D341Med (cell line): ENCODE data around the gene LMF1.
"Not testable (repeated sequence)": the region's sequence is repeated elsewhere in the genome, so short reads cannot be mapped to it uniquely, and the experiment has no call there.

ENCODE experiments used
- DNase-seq: peaks from one replicate; pipeline ENCODE4 v3.0.0; 2012; ENCODE audit warnings: low spot score

The LMF1 gene

DNA sequence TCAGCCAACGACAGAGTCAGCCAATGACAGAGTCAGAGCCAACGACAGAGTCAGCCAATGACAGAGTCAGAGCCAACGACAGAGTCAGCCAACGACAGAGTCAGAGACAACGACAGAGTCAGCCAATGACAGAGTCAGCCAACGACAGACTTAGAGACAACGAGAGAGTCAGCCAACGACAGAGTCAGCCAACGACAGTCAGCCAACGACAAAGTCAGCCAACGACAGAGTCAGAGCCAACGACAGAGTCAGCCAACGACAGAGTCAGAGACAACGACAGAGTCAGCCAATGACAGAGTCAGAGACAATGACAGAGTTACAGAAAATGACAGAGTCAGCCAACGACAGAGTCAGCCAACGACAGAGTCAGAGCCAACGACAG lies 22.9 kb downstream of the LMF1 start:
- DNase-seq: not testable (repeated sequence)

DNA sequence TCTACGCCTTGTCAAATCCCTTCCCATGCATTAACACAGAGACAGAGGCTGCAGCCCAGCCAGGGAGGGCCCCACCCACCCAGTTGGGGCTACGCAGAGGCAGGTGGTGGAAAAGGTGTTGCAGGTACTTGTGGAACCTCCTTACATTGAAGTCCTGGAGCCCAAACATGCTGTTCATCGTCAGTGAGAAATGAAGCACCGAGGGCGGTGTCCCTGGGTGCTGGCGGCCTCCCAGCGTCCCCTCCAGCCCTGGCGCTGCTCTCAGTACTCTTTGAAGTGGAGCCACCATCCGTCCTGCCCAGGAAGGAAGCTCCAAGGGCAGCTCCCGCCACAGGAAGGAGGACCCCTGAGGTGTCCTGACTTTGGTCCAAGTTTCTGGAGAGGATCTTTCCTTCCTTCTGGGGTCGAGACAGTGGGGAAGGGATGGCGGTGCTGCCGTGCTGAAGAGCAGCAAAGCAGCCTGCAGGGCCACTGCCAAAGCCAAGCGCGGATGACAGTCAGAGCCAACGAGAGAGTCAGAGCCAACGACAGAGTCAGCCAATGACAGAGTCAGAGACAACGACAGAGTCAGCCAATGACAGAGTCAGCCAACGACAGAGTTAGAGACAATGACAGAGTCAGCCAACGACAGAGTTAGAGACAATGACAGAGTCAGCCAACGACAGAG lies 23.4 kb downstream of the LMF1 start:
- no peak for DNase-seq

GRCh38 chr16:946048-946395 lies 24.8 kb downstream of the LMF1 start:
- DNase-seq: no peak

DNA sequence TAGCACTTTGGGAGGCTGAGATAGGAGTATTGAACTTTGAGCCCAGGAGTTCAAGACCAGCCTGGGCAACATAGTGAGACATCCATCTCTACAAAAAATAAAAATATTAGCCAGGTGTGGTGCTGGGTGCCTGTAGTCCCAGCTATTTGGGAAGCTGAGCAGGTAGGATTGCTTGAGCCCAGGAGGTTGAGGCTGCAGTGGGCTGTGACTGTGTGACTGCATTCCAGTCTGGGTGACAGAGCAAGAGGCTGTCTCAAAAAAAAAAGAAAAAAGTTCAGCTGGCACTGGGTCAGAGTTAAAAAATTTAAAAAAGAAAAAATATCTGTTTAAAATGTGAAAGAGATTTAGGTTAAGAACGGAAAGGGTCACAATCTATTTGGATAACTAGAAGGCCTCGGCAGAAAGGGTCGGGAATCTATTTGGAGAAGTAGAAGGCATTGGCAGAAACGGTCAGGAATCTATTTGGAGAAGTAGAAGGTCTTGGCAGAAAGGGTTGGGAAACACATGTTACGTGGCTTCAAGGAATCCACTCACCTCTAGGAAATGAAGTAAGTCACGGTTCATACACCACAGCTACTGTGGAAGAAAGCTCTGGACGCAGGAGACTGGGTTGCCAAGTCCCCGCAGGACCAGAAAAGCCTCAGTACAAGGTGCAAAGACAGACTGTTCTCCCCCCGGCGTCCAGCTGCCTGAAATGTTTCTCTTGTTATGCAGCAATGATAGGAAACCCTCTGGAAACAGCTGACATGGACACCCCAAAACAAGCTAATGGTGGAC lies 25.3 kb downstream of the LMF1 start:
- DNase-seq: no peak

GRCh38 chr16:943971-944370 lies 26.8 kb downstream of the LMF1 start:
- DNase-seq: no peak

DNA sequence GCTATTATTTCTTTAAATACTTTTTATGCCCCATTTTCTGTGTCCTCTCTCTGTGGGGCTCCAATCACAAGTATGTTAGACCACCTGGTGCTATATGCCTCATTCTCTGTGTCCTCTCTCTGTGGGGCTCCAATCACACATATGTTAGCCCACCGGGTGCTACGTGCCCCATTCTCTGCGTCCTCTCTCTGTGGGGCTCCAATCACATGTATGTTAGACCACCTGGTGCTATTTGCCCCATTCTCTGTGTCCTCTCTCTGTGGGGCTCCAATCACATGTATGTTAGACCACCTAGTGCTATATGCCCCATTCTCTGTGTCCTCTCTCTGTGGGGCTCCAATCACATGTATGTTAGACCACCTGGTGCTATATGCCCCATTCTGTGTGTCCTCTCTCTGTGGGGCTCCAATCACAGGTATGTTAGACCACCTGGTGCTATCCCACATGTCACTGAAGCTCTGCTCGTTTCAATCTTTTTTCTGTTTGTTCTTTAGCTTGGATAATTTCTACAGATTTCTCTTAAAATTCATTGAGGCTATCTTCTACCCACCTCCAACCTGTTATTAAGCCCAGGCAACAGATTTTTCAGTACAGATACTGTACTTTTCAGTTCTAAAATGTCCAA lies 28.2 kb downstream of the LMF1 start:
- DNase-seq: no peak

DNA sequence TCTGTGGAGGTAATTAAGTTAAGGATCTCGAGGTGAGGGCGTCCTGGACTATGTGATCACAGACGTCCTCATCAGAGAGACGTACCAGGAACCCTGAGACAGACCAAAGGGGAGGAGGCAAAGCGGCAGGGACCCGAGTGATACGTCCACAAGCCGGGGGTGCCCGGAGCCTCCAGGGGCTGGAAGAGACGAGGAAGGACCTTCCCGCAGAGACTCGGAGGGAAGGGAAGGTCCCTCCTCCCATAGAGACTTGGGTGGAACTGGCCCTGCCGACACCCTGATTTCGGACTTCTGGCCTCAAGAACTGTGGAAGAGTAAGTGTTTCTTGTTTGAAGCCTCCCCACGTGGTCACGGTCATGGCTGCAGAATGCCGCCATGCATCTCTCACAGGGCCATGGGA lies 30.8 kb downstream of the LMF1 start:
- no peak for DNase-seq

DNA sequence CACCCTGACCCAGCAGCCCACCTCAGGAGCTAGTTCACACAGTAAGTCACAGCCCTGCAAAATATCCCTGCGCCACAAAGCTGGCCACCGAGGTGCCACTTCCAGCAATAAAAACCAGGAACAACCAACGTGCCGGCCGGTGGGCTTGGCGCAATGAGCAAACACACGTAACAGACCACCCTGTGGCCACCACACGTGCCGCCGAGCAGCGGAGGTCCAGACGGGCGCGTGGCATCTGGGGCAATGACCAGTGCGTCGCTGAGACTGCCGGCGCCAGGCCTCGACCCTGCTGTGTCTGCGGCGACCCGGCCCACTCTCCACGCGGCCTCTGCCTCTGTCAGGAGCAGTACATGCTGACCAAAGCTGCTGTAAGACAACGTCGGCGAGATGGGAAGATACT lies 31.5 kb downstream of the LMF1 start:
- DNase-seq: no peak

DNA sequence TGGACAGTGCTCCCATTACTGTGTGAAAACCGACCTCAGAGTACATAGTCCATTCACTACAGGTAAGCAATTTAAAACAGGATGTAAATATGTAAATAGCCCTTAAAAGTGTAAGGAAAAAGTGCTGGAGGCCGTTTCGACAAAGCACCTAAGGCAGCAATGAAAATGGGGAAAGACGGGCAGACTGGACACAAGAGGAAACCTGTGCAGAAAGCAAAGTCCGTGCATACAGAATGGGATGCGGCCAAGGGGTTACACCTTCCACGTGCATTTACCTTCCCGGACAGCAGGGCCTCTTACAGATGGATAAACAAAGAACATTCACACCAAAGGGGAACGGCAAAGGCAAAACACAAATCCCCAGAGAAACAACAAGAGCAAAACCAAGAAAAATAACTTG lies 32.0 kb downstream of the LMF1 start:
- DNase-seq: no peak

DNA sequence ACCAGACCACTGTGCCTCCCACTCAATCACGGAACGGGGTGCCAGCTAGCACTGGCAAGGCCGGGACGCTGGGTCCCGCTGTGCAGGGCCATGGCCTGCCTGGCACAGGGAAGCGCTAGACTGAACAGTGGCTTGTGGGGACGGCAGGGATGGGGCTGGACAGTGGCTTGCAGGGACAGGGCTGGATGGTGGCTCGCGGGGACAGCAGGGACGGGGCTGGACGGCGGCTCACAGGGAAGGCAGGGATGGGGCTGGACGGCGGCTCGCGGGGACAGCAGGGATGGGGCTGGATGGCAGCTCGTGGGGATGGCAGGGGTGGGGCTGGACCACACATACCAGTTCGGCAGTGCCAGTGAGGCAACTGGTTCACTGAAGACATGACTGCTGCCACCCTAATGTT lies 32.6 kb downstream of the LMF1 start:
- DNase-seq: no peak

- no peak for DNase-seq
Observed at GRCh38 chr16:937723-938122, 33.1 kb downstream of the LMF1 start.

DNA sequence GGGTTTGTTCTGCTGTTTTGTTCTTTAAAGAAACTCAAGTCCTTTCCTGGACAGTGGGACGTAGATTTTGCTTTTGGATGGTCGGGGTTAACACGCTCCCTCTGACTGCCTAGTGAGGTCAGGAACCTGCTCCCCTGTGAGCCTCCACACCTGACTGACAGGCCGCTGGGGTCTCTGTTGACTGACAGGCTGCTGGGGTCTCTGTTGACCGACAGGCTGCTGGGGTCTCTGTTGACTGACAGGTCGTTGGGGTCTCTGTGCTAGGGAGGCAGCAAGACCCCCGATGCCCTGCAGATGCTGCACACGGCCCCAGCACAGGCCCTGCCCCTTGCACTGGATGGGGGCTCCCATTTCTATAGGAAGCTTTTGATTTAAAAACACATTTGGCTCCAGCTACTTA lies 33.5 kb downstream of the LMF1 start:
- no peak for DNase-seq

DNA sequence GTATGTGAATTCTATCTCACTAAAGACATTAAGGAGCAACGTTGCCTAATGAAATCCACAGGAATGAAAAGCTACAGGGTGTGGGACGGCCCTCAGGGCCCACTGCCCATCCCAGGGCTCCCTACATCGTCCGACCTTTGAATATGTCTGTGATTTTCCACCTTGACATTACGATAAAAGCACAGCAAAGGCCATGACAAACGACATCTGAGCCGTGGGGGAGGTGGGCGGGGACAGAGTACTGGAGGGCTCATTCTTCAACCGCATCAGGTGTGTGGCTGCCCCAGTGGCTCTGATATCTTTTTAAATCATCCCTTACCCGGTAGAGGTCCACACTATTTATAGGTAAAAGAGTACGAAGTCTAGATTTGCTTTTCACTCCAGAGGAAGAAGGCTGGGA lies 35.1 kb downstream of the LMF1 start:
- no peak for DNase-seq

DNA sequence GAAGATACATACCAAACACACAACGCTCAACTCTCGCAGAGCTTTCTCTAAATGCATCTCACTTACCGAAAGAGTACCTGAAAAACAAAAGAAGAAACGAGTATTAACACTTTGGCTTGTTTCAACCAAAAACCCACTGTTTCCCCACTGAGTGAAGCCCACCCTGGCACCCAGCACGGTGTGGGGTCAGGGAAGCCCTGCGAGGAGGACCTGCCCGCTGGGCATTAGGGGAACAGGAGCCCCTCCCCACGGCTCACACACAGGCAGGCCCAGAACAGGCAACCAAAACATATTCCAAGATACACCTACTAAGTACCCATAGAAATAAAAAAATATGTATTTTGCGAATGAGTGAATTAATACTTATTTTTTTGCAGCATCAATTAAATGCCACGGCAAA lies 36.6 kb downstream of the LMF1 start:
- no peak for DNase-seq

DNA sequence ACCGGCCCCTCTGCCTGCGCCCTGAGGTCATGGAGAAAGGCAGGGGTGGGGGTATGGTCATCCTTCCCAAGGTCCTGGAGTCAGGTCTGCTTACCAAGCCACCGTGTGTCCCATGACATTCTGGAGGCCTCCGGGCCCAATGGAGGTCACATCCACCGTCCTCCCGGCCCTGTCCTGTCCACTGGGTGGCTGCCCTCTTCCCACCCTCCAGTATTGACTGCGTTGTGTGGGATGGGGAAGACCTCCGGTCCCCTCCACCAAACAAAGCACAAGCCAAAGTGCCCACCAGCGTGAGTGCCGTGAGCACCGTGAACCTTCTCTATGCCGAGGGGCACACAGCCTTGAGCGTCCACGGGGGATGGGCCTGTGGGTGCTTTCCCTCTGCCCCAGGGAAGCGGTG lies 37.2 kb downstream of the LMF1 start:
- no peak for DNase-seq

DNA sequence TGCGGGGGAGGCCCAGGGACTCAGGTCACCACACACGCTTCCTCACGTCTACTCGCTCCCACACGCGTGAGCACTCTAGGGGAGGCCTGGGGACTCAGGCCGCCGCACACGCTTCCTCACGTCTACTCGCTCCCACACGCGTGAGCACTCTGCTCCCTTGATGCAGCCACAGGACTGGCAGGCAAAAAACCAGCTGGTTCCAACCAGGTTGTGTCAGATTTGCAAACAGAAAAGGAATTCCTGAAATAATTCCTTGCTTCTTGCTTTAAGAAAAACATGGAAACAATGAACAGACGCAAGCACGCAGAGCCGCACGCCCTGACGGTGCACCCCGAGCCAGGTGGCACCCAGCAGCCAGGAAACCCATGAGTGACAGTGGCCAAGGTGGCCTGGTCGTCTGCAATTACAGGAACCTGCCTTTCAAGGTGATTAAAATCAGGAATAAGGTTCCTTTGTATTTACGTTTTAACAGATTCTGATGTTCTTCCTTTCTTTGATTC lies 37.9 kb downstream of the LMF1 start:
- no peak for DNase-seq

DNA sequence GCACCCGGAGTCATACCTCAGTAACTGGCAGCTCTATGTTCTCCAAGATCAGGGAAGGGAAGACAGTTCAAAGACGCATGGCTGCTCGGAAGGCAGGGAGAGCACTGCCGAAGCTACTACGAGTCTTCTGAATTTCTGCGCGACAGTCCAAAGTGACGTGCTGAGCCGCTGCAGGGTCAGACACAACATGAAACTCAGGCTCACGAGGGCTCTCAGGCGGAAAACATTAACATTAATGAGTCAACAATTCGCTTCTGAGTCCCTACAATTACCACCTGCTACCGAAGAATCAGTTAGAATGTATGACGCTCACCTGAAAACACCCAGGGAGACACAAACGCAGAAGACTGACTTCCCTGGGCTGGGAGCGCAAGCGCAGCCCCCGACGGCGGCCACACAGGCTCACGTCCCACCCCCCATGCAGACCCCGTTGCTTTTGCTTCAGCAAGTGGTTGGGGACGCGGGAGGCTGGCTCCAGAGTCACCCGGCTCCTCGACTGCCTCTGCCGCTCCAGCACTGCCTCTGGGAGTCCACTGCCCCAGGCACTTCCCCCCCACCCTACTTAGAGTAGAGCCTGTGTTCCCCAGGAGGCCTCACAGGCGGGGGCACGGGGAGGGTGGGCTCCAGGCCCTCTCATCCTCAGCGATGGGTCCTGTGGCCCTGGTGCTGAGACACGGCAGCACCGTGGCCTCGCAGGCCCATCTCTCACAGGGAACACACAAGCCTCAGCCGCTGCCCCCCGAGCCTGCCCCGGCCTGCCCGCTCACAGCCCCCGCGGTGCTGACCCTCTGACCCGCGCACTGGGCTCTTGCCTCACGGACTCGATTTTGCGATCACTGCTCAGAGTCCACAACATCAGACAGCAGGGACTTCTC lies 38.9 kb downstream of the LMF1 start:
- no peak for DNase-seq

- no peak for DNase-seq
Observed at GRCh38 chr16:931171-931570, 39.6 kb downstream of the LMF1 start.

DNA sequence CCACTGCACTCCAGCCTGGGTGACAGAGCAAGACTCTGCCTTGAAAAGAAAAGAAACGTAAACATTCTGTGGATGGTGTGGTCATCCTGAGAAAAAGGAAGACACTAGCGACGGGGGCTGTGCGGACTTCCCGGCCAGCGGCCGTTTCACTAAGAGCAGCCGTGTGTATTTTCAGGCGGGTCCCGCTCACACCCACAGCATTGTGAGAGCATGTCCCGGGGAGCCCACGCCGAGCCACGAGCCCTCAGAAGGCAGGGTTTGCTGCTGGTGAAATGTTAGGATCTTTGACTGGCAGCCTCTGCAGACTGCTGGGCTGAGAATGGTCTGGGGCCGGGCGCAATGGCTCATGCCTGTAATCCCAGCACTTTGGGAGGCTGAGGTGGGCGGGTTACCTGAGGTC lies 40.3 kb downstream of the LMF1 start:
- no peak for DNase-seq

DNA sequence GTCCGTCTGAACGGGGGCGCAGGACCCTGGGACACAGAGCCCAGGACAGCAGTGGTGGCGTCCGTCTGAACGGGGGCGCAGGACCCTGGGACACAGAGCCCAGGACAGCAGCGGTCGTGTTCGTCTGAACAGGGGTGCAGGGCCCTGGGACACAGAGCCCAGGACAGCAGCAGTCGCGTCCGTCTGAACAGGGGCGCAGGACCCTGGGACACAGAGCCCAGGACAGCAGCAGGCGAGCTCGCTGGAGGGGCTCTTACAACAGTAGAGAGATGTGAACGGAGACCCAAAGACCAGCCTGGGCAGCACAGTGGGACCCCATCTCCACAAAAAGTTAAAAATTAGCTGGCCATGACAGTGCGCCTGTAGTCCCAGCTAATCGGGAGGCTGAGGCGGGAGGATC lies 40.7 kb downstream of the LMF1 start:
- no peak for DNase-seq

GRCh38 chr16:929227-930073 lies 41.3 kb downstream of the LMF1 start:
- no peak for DNase-seq

- no peak for DNase-seq
Observed at GRCh38 chr16:928526-928925, 42.3 kb downstream of the LMF1 start.
